Body of pancreas (tissue), 4 donors: ENCODE measurements around the gene DNAJC18. TPM values are rescaled to one million over a fixed set of nuclear protein-coding genes. Genes with fewer than 3 reads are reported as not detected.

Source experiments
- ATAC-seq: fragments of 150-250 bp; one replicate; pipeline ENCODE4 v1.9.1; 2016
- DNase-seq, 4 donors: peaks; one replicate each; pipeline ENCODE4 v3.0.0-alpha.2; 2019
- H3K27ac ChIP-seq, 4 donors: fragments of 200-600 bp; sonication (generic); 1 replicate in 3 of 4; 2 replicates in 1 of 4; pipeline versions ENCODE4 v1.5.1 to v1.6.1; 2016 to 2019; ENCODE audit warnings: mild to moderate bottlenecking in 1 of 4, mixed read lengths in 1 of 4, moderate library complexity in 1 of 4
- H3K27me3 ChIP-seq, 2 donors: fragments of 200-600 bp; sonication (generic); one replicate each; pipeline ENCODE4 v1.6.0; 2016; ENCODE audit warnings: mild to moderate bottlenecking in 1 of 2
- H3K36me3 ChIP-seq, 2 donors: fragments of 200-600 bp; sonication (generic); replicated peaks in 1 of 2; 2 replicates each; pipeline ENCODE4 v1.5.1; 2016; ENCODE audit warnings: low read depth in 2 of 2; ENCODE audit not compliant: insufficient read depth in 1 of 2
- H3K4me1 ChIP-seq: fragments of 200-600 bp; sonication (generic); one replicate; pipeline ENCODE4 v1.6.0; 2016
- H3K4me3 ChIP-seq, 2 donors: fragments of 200-600 bp; sonication (generic); 1 replicate in 1 of 2; 2 replicates in 1 of 2; pipeline ENCODE4 v1.5.1; 2016 to 2019
- H3K9me3 ChIP-seq, 3 donors: fragments of 200-600 bp; sonication (generic); 1 replicate in 2 of 3; 2 replicates in 1 of 3; pipeline ENCODE4 v1.5.1; 2016
- CTCF ChIP-seq, 7 experiments: fragments of 450-650 bp in 4 of 7; fragments of 200-600 bp in 3 of 7; sonication (generic) in 3 of 7; IDR thresholded peaks; one replicate each; pipeline ENCODE4 v1.5.1; 2016 to 2019; ENCODE audit warnings: antibody characterized with exemption in 7 of 7
- POLR2A ChIP-seq, 3 donors: fragments of 450-650 bp; IDR thresholded peaks; one replicate each; pipeline ENCODE4 v1.6.1; 2016; ENCODE audit warnings: antibody characterized with exemption in 3 of 3, mild to moderate bottlenecking in 2 of 3
- WGBS, 2 donors: methylation state at CpG; one replicate each; pipeline ENCODE4 v1.1.5; 2017; 5-methylcytosine and 5-hydroxymethylcytosine counted together
- intact Hi-C: fragments of 100-400 bp; cut with DNase I; formaldehyde crosslinking; loops from one replicate; pipeline ENCODE4 v1.15.1; 2023
- total RNA-seq, 2 donors: library from RNA; depleted of rRNA; stranded (reverse); fragments of >200 nt; gene quantifications; one replicate each; pipeline ENCODE4 v1.1.0, GENCODE V29; 2016

DNAJC18 gene
- total RNA-seq, 2 donors from 2014 or later = 1.6 to 3.0 TPM

DNA sequence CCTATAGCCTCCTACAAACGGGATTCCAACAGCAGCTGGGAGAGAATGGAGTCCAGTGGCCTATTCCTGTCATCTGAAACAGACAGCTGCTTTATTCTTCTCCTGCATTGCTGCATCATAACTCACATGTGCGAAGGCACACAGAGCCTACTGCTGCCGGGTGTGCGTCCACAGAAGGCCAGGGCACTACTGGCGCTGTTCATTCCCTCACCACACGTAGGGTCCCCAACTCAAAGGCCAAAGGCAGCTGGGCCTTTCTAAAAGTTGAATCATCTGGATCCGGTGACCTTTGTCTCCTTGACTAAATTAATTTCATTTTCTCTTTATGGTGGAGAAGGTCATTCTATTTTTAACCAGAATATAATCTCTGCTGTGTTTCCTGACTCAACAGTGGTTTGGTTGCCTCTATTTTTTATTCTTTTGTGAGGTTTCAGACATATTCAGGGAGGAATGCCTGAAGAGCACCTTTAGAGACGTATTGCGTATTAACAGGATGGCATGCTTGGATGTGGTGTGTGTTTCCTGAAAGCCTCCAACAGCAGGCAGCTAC is 24.7 kb downstream of the DNAJC18 start:
- peak overlapping the region in 3 of 4 donors; percentile 6 to 47 (median 46) for H3K27ac ChIP-seq
- 73 to 77% methylated on average over 9 of the region's 9 CpGs for WGBS, 2 donors
- no peaks in the 10 kb centered on the region for H3K27me3 ChIP-seq
- no peaks in the 10 kb centered on the region for H3K36me3 ChIP-seq
- H3K9me3 ChIP-seq = no peaks in the 10 kb centered on the region
- DNase-seq (no peak), ATAC-seq (peak; percentile 25)
- H3K4me3 ChIP-seq = no peak overlapping the region
- peaks cover 11% of the 10 kb centered on the region for H3K4me1 ChIP-seq
- no peak for TF ChIP-seq CTCF (IDR thresholded peaks at IDR 0.05)
- TF ChIP-seq POLR2A (IDR thresholded peaks at IDR 0.05) = no peak
- intact Hi-C loops = no loop called here

- 72 to 77% methylated on average over 6 of the region's 6 CpGs for WGBS, 2 donors
- TF ChIP-seq CTCF (IDR thresholded peaks at IDR 0.05) = no peak
- no peak for TF ChIP-seq POLR2A (IDR thresholded peaks at IDR 0.05)
- peaks cover 11% of the 10 kb centered on the region for H3K4me1 ChIP-seq
- no peaks in the 10 kb centered on the region for H3K36me3 ChIP-seq
- peak overlapping the region in 1 of 4 donors; percentile 47 for H3K27ac ChIP-seq
- no peaks in the 10 kb centered on the region for H3K27me3 ChIP-seq
- DNase-seq = no peak
- ATAC-seq = no peak
- H3K4me3 ChIP-seq = no peak overlapping the region
- no peaks in the 10 kb centered on the region for H3K9me3 ChIP-seq
- intact Hi-C loops = no loop called here
These were observed 25.4 kb downstream of the DNAJC18 start for GRCh38 chr5:139413963-139414362.

- 91% methylated on average over 6 of the region's 6 CpGs for WGBS, 2 donors
- no peak overlapping the region for H3K27ac ChIP-seq
- TF ChIP-seq POLR2A (IDR thresholded peaks at IDR 0.05) = no peak
- no peak for TF ChIP-seq CTCF (IDR thresholded peaks at IDR 0.05)
- no peak overlapping the region for H3K4me3 ChIP-seq
- H3K4me1 ChIP-seq = peaks cover 11% of the 10 kb centered on the region
- H3K9me3 ChIP-seq = no peaks in the 10 kb centered on the region
- ATAC-seq (no peak), DNase-seq (no peak)
- no peaks in the 10 kb centered on the region for H3K36me3 ChIP-seq
- H3K27me3 ChIP-seq = no peaks in the 10 kb centered on the region
- intact Hi-C loops = no loop called here
These were observed 26.2 kb downstream of the DNAJC18 start for GRCh38 chr5:139413153-139413552.

- DNase-seq (no peak), ATAC-seq (no peak)
- Histone ChIP-seq H3K9me3 (no peaks in the 10 kb centered on the region), H3K4me1 (peaks cover 11% of the 10 kb centered on the region), H3K4me3 (no peak overlapping the region), H3K27me3 (no peaks in the 10 kb centered on the region), H3K36me3 (no peaks in the 10 kb centered on the region), H3K27ac (no peak overlapping the region)
- WGBS, 2 donors = 74 to 81% methylated on average over 17 of the region's 17 CpGs
- intact Hi-C loops = no loop called here
- TF ChIP-seq POLR2A (IDR thresholded peaks at IDR 0.05) (no peak), CTCF (IDR thresholded peaks at IDR 0.05) (no peak)
These were observed 28.1 kb downstream of the DNAJC18 start for GRCh38 chr5:139410993-139411828.
